Liver (tissue), 3 donors: ENCODE data around the gene CLCN4.

Experiments
- ATF3 ChIP-seq: IDR thresholded peaks from 2 replicates; pipeline ENCODE4 v1.6.1; 2016; ENCODE audit warnings: antibody characterized with exemption
- CTCF ChIP-seq: fragments of 150-350 bp; IDR thresholded peaks from 2 replicates; pipeline ENCODE4 v1.5.1; 2017; ENCODE audit warnings: improper control_type of control experiment, low read depth, low read length; ENCODE audit not compliant: missing input control
- JUND ChIP-seq, 2 donors: IDR thresholded peaks; 2 replicates each; pipeline ENCODE4 v1.6.1; 2016; ENCODE audit warnings: antibody characterized with exemption in 2 of 2
- YY1 ChIP-seq: IDR thresholded peaks from 2 replicates; pipeline ENCODE4 v1.6.1; 2016; ENCODE audit warnings: antibody characterized with exemption, mild to moderate bottlenecking
- donor health status: healthy.
- donor health status: healthy.

GRCh38 chrX:10167573-10167972 lies 10.8 kb downstream of the CLCN4 start:
- TF ChIP-seq CTCF (no peak), YY1 (no peak), ATF3 (no peak), JUND (IDR thresholded peaks at IDR 0.05) (no peak)
